22Rv1 (cell line): Measurements from ENCODE around the gene CMIP.

Source experiments
- ZFX ChIP-seq: fragments of 450-650 bp; IDR thresholded peaks from 2 replicates; pipeline ENCODE4 v1.6.1; 2017; ENCODE audit warnings: antibody characterized with exemption, borderline replicate concordance
- TF ChIP-seq, protein P1 (sequence below): fragments of 450-650 bp; IDR thresholded peaks from 2 replicates; pipeline ENCODE4 v1.5.1; 2017; ENCODE audit warnings: mild to moderate bottlenecking

DNA sequence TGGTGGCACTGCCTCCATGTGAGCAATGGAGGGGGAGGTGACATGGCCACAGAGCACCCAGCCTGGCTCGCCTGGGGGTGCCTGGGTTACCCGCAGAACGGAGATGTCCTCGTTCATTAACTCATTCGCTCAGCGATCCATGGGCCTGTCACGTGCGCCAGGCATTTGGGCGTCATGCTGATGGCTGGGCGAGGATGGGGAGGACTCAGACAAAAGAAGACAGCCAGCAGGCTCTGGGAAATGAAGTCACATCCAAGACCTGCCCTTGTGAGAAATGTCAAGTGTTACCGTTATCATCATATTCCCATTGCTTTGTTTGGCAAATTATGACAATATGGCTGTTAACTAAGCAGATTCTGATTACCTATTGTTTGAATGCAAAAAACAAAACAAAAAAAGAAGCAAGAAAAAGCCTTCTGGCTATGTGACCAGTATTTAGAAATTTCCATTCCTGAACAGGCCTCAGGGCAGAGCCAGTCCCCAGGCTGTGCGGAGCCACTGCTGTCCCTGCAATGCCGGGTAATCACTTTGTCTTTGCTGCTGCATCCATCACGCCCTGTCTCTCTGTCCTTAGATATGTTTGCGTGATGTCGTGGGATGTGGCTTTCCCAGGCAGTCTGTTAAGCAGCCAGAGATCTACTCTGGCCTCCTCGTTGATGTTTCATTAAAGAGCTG is 57.9 kb downstream of the CMIP start:
- TF ChIP-seq, protein P1, sequence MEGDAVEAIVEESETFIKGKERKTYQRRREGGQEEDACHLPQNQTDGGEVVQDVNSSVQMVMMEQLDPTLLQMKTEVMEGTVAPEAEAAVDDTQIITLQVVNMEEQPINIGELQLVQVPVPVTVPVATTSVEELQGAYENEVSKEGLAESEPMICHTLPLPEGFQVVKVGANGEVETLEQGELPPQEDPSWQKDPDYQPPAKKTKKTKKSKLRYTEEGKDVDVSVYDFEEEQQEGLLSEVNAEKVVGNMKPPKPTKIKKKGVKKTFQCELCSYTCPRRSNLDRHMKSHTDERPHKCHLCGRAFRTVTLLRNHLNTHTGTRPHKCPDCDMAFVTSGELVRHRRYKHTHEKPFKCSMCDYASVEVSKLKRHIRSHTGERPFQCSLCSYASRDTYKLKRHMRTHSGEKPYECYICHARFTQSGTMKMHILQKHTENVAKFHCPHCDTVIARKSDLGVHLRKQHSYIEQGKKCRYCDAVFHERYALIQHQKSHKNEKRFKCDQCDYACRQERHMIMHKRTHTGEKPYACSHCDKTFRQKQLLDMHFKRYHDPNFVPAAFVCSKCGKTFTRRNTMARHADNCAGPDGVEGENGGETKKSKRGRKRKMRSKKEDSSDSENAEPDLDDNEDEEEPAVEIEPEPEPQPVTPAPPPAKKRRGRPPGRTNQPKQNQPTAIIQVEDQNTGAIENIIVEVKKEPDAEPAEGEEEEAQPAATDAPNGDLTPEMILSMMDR, result no peak
- no peak for TF ChIP-seq ZFX
